IPS-15b (cell line): Measurements from ENCODE around the gene ANGEL1.

Experiments used
- H3K27me3 ChIP-seq: one replicate; pipeline ENCODE4 v1.6.1; 2013; ENCODE audit warnings: low read length; ENCODE audit not compliant: control insufficient read depth, insufficient read depth
- H3K36me3 ChIP-seq: one replicate; pipeline ENCODE4 v1.6.1; 2013; ENCODE audit warnings: low read length; ENCODE audit not compliant: control insufficient read depth, insufficient read depth
- H3K4me1 ChIP-seq: one replicate; pipeline ENCODE4 v1.6.1; 2013; ENCODE audit warnings: mild to moderate bottlenecking, low read length; ENCODE audit not compliant: control insufficient read depth, insufficient read depth
- H3K4me3 ChIP-seq: one replicate; pipeline ENCODE4 v1.5.1; 2013; ENCODE audit warnings: low read depth, low read length
- H3K9ac ChIP-seq: one replicate; pipeline ENCODE4 v1.6.1; 2013; ENCODE audit warnings: low read depth, mild to moderate bottlenecking, low read length
- H3K9me3 ChIP-seq: one replicate; pipeline ENCODE4 v1.6.1; 2013; ENCODE audit warnings: mild to moderate bottlenecking, low read length; ENCODE audit not compliant: control insufficient read depth, insufficient read depth

Gene ANGEL1

DNA sequence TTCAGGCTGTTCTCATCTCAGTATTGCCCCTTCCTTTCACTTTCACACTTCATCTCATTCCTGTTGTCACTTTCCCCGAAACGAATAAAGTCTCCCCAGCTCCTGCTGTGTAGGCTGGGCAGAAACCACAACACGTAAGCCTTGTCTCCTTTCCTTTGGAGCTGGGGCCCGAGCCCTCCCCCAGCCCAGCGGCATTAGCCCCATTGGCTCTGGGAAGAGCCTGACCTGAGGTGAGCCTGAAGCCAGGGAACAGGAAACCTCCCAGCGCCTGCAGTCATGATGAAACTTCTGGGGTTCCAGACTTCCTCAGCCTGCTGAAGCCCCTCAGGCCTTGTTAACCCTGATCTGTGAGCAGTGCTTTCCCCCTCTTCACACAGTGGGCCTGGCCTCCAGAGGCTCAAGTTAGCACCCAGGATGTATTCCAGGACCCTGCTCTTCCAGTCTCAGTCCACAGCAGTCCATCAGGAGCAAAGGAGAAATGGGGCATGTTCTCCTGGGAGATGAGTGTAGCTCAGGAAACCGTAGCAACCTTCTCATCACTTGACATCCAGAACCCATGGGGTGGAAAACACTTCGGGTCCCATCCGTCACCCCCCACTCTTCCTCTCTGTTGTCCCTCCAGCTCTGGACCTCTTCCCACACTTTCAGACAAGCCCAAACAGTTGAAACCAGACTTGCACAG is 29.7 kb downstream of the ANGEL1 start:
- Histone ChIP-seq H3K4me3 (no peak overlapping the region), H3K4me1 (no peaks in the 10 kb centered on the region), H3K36me3 (peaks cover 21% of the 10 kb centered on the region), H3K9ac (no peak overlapping the region), H3K9me3 (no peaks in the 10 kb centered on the region), H3K27me3 (no peaks in the 10 kb centered on the region)

DNA sequence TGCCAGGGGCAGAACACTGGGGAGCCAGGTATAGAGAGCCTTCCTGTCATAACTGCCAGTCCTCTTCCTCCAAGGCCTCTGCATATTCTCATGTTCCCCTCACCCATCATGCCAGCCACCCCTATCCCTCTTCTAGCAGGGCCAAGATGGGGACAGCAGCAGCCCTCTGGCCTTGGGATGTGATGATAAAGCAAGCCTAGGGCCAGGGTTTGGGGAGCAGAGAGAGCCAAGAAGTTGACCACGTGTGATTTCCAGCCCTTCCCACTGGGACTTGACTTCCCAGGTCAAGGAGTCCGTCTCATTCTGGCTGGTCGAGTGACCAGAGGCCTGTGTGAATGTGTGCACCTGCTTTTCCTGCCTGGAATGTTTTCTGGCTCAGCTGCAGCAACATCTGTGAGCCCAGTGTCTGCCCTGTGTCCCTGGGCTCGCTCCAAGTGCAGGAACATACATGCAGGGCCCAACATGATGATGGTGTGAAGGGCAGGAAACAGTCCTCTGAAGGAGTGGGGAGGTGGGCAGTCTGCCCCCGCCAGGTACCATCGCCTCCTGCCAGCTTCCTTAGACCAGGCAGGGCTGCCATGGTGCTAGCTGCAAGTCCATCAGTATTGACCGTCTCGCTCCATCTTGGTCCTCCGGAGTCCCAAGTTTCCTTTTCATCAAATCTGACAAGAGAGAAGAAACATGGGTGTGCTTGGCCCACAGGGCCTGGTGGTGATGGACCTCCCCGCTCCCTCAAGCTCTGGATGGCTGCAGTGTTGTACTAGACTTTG is 30.4 kb downstream of the ANGEL1 start:
- no peak overlapping the region for H3K4me3 ChIP-seq
- H3K4me1 ChIP-seq = no peaks in the 10 kb centered on the region
- H3K9ac ChIP-seq = no peak overlapping the region
- no peaks in the 10 kb centered on the region for H3K27me3 ChIP-seq
- peaks cover 16% of the 10 kb centered on the region for H3K36me3 ChIP-seq
- H3K9me3 ChIP-seq = no peaks in the 10 kb centered on the region

DNA sequence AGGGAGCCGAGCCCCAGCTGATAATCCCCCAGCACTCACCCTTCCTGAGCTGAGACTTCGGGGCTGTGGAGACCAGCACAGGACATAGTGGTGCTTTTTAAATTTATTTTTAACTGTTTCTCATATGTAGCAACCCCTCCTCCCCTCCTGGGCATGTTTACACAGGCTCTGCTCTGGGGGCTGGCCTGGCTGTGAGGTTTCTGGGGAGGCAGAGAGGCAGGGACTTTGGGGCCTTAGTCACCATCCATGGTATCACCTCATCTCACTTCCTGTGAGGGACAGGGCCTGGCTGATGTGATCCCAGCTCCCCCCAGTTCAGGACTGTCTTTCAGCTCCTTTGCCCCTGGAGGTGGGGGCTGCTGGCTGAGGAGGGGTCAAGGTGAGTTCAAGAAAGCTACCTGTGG is 31.0 kb downstream of the ANGEL1 start:
- Histone ChIP-seq H3K4me3 (no peak overlapping the region), H3K9ac (no peak overlapping the region), H3K4me1 (peaks cover 3% of the 10 kb centered on the region), H3K36me3 (peaks cover 16% of the 10 kb centered on the region), H3K27me3 (no peaks in the 10 kb centered on the region), H3K9me3 (no peaks in the 10 kb centered on the region)

DNA sequence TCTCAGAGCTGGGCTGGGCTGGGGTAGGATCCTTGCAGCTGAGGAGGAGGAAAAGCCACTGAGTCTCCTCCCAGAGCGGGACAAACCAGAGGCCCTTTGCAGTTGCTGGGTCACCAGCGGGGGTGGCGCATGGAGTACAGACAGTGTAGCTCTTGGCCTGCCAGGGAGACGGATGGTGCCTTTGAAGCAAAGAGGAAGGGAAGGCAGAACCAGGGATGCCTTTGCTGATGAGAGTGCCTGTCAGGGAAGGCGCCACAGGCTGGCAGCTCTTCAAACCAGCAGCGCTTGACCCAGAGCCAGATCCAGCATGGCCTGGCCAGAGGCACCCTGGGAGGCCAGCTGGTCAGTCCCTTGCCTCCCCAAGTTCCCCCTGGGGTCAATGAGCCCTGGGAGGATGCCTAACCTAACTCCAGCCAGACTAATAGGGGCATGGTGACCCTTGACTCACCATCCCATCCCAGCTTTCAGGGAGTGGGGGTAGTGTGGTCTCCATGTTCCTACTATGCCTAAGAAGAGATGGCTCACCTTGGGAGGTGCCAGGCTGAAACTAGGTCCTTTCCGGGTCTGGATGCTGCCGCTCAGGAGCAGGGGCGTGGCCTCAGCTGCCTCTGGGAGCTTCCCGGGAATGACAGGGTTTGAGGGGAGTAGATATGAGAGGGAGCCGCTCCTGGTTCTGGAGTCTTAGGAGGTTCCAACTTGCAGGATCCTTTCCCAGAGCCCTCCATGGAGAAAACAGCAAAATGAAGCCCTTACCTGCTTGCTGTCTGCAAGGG is 31.6 kb downstream of the ANGEL1 start:
- H3K9me3 ChIP-seq = no peaks in the 10 kb centered on the region
- H3K4me3 ChIP-seq = no peak overlapping the region
- peaks cover 3% of the 10 kb centered on the region for H3K4me1 ChIP-seq
- H3K36me3 ChIP-seq = peaks cover 16% of the 10 kb centered on the region
- H3K9ac ChIP-seq = no peak overlapping the region
- no peaks in the 10 kb centered on the region for H3K27me3 ChIP-seq

DNA sequence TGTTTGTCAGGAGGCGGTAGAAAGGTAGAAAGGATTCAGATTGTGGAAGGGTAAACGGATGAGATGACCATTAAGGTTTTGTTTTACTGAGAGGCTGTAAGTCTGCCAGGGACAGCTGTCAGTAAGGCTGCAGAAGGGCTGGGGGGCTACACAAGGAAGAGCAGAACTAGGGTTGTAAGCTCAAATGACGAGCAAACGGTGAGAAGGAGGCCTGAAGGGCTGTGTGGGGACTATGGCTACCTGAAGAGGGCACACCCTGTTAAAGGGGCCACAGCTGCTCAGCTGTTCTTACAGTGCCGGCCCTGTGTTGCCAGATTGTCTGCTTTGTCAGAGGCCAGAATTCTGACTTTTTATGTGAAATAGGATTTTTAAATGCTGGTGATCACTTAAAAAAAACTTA is 32.3 kb downstream of the ANGEL1 start:
- no peaks in the 10 kb centered on the region for H3K9me3 ChIP-seq
- H3K9ac ChIP-seq = no peak overlapping the region
- no peak overlapping the region for H3K4me3 ChIP-seq
- H3K27me3 ChIP-seq = no peaks in the 10 kb centered on the region
- H3K4me1 ChIP-seq = peaks cover 3% of the 10 kb centered on the region
- H3K36me3 ChIP-seq = peaks cover 13% of the 10 kb centered on the region

DNA sequence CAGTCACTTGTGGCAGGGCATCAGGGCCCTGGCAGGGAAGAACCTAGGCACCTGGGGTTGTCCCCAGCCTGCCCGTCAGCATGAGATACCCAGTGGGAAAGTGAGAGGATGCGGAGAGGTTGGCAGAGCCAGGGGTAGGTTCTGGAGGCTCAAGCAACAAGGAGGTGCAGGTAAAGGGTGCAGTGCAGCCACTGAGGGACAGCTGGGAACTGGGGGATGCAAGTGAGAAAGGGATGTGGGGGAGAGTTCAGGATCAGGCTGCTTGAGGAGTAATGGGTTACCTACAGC is 32.7 kb downstream of the ANGEL1 start:
- Histone ChIP-seq H3K36me3 (peaks cover 13% of the 10 kb centered on the region), H3K4me3 (no peak overlapping the region), H3K4me1 (peaks cover 3% of the 10 kb centered on the region), H3K9ac (no peak overlapping the region), H3K27me3 (no peaks in the 10 kb centered on the region), H3K9me3 (no peaks in the 10 kb centered on the region)

DNA sequence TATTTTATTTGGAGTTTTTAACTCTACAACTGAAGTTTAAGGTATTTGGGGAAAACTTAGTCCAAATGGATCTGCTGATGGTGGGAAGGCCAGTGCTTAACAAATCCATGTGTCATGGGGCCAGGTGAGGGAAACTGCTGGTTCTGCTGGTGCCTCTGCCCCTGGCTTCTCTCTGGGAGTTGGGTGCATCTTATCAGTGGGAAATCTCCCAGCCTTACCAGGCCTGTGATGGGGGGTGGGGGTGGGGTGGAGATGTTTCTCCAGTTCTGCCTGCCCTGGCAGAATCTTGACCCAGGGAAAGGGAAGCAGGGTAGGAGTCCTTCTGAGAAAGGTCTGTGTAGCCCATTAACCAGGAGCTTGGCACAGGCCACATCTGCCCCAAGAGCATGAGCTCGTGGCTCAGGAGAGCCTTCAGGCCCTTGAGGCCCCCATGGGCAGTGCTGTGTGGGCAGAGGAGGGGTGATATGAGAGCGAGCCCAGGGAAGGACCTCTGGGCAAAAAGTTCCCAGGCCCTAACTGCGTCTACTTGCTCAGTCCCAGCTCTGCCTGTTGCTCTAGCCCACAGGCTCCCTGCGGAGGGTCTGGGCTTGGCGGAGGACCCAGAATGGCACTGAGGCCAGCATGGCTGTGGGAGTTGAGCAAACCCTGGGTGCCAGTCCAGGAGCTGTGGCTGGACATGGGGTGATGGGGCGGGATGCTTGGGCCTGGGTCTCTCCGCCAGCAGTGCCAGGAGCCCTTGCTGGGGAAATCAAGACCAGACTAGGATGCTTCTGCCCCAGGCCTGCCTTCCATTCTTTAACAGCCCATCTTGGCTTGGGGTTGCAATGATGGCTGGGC is 33.2 kb downstream of the ANGEL1 start:
- H3K36me3 ChIP-seq = peaks cover 10% of the 10 kb centered on the region

DNA sequence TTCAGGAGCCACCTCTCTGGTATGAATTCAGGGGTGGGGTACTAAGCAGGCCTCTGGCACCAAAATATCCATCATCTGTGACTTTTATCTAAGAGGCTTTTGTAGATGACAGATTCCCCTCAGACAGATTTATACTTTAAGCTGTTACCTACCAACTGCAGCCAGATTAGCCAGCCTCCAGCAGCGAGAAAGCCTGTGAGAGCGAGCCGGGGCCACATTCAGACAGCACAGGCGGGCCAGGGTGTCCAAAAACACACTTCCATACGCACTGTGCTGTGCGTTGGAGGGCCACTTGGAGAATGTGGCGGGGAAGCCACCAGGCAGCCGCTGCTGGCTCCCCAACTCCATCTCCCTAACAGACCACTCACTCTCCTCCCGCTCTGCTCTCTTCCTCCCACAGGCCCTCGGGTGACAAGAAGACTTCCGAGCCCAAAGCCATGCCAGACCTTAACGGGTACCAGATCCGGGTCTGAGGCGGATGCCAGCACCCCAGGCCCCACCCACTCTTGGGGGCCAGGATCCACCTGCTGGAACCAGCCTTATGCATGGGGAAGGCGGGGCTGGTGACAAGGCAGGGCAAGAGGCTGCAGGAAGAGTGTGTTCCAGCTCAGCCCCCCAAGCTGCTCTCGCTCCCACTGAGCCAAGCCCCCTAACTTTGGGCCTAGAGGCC is 34.0 kb downstream of the ANGEL1 start:
- H3K27me3 ChIP-seq = no peaks in the 10 kb centered on the region
- peaks cover 6% of the 10 kb centered on the region for H3K36me3 ChIP-seq
- no peak overlapping the region for H3K4me3 ChIP-seq
- H3K4me1 ChIP-seq = peaks cover 3% of the 10 kb centered on the region
- no peaks in the 10 kb centered on the region for H3K9me3 ChIP-seq
- H3K9ac ChIP-seq = no peak overlapping the region

More for the DNA sequence above, 33.2 kb downstream of the ANGEL1 start:
- Histone ChIP-seq H3K9me3 (no peaks in the 10 kb centered on the region), H3K4me3 (no peak overlapping the region), H3K4me1 (peaks cover 3% of the 10 kb centered on the region), H3K9ac (no peak overlapping the region), H3K27me3 (no peaks in the 10 kb centered on the region)

DNA sequence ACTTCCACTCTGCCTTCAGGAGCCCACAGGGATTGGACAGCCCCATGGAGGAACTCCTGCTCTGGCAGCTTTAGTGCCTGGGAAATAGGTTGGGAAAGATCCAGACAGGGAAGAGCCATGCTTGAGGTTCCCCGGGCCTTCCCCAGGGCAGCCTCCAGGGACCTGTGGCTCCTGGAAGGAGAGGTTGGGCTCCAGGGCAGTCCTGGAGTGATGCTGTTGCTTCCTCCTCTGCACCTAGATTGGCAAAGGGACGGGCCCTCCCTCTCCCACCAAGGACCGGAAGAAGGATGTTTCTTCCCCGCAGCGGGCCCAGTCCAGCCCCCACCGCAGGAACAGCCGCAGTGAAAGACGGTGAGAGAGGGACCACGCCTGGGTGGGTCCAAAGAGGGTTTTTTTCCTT is 35.0 kb downstream of the ANGEL1 start:
- no peak overlapping the region for H3K4me3 ChIP-seq
- no peaks in the 10 kb centered on the region for H3K27me3 ChIP-seq
- no peak overlapping the region for H3K9ac ChIP-seq
- H3K9me3 ChIP-seq = no peaks in the 10 kb centered on the region
- peaks cover 6% of the 10 kb centered on the region for H3K36me3 ChIP-seq
- peaks cover 3% of the 10 kb centered on the region for H3K4me1 ChIP-seq

DNA sequence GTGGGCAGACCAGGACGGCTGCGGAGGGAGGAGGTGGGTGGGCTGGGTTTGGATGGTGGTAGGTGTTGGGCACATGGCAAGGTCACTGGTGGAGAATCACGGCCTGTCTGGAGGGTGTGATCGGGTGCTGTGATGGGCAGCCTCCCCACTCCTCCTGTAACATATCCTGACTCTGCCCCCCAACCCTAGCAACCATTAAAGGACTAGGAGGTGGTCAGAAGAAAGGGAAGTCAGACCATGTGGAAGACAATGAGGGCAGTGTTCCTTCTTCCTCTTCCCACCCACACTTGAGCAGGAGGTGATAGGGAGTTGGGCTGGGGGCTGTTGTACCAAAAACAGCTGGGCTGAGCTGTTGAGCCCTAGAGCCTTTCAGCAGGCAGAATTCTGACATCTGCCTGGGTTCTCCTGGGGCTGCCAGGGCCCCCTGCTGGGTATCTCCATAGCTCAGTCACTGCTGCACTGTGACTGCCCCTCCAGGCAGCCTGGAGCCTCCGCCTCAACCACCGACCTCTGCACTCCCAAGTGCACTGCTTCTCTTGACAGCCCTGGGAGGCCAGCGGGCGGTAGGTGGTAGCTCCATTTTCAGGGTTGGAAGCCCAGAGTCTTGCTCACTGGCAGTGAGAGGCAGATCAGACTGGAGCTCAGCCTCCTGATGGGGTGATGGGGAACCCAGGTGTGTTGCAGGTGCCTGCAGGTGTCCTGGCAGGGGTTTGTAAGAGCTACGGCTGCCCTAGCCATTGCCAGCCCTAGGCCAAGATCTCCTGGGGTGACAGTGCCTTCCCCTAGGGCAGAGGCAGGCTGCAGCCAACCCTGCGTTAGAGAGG is 36.0 kb downstream of the ANGEL1 start:
- H3K36me3 ChIP-seq = peaks cover 6% of the 10 kb centered on the region
- H3K9me3 ChIP-seq = no peaks in the 10 kb centered on the region
- no peak overlapping the region for H3K4me3 ChIP-seq
- H3K27me3 ChIP-seq = no peaks in the 10 kb centered on the region
- H3K4me1 ChIP-seq = peaks cover 6% of the 10 kb centered on the region
- H3K9ac ChIP-seq = no peak overlapping the region
